ENCODE results near the gene HPCAL4.

HPCAL4 gene

GRCh38 chr1:39704757-39705156 lies 13.5 kb upstream of the HPCAL4 start:
- H3K4me3 ChIP-seq (ENCODE audit: low read length): no peak overlapping the region
- no peak for DNase-seq (ENCODE audit: low read depth)
- no peak for TF ChIP-seq CTCF (conservative IDR thresholded peaks at IDR 0.05; ENCODE audit: low read length)

GRCh38 chr1:39701049-39701439 lies 9.8 kb upstream of the HPCAL4 start:
- DNase-seq (ENCODE audit: low read depth): peak; percentile 25
- H3K4me3 ChIP-seq (ENCODE audit: low read length): no peak overlapping the region
- no peak for TF ChIP-seq CTCF (conservative IDR thresholded peaks at IDR 0.05; ENCODE audit: low read length)

GRCh38 chr1:39700348-39700747 lies 9.1 kb upstream of the HPCAL4 start:
- no peak for DNase-seq (ENCODE audit: low read depth)
- no peak for TF ChIP-seq CTCF (conservative IDR thresholded peaks at IDR 0.05; ENCODE audit: low read length)
- no peak overlapping the region for H3K4me3 ChIP-seq (ENCODE audit: low read length)

GRCh38 chr1:39699419-39699818 lies 8.2 kb upstream of the HPCAL4 start:
- no peak for DNase-seq (ENCODE audit: low read depth)
- no peak for TF ChIP-seq CTCF (conservative IDR thresholded peaks at IDR 0.05; ENCODE audit: low read length)
- no peak overlapping the region for H3K4me3 ChIP-seq (ENCODE audit: low read length)

- no peak for TF ChIP-seq CTCF (conservative IDR thresholded peaks at IDR 0.05; ENCODE audit: low read length)
- DNase-seq (ENCODE audit: low read depth): no peak
- H3K4me3 ChIP-seq (ENCODE audit: low read length): no peak overlapping the region
Measured at GRCh38 chr1:39698568-39698967, 7.3 kb upstream of the HPCAL4 start.

GRCh38 chr1:39696448-39696847 lies 5.2 kb upstream of the HPCAL4 start:
- no peak for TF ChIP-seq CTCF (conservative IDR thresholded peaks at IDR 0.05; ENCODE audit: low read length)
- H3K4me3 ChIP-seq (ENCODE audit: low read length): no peak overlapping the region
- DNase-seq (ENCODE audit: low read depth): no peak

- no peak overlapping the region for H3K4me3 ChIP-seq (ENCODE audit: low read length)
- no peak for TF ChIP-seq CTCF (conservative IDR thresholded peaks at IDR 0.05; ENCODE audit: low read length)
Measured at GRCh38 chr1:39695016-39695415, 3.8 kb upstream of the HPCAL4 start.

More at GRCh38 chr1:39695016-39695415, 3.8 kb upstream of the HPCAL4 start:
- no peak for DNase-seq (ENCODE audit: low read depth)

All from AG10803 (cell line).